PC-3 (cell line): Measurements from ENCODE around the gene SERPINE2.

Experiments used
- CTCF ChIP-seq: fragments of 300-600 bp; sonication (generic); conservative IDR thresholded peaks from 2 replicates; pipeline ENCODE4 v1.5.1; 2017; ENCODE audit warnings: antibody characterized with exemption, low read depth, mild to moderate bottlenecking, low read length
- EZH2 ChIP-seq: fragments of 300-600 bp; sonication (generic); IDR thresholded peaks from one replicate; pipeline ENCODE4 v1.6.1; 2017; ENCODE audit warnings: antibody characterized with exemption, mild to moderate bottlenecking, low read length; ENCODE audit not compliant: unreplicated experiment
- EZH2phosphoT487 ChIP-seq: fragments of 300-600 bp; sonication (generic); IDR thresholded peaks from 2 replicates; pipeline ENCODE4 v1.6.1; 2018; ENCODE audit warnings: mild to moderate bottlenecking, antibody characterized with exemption, low read length, borderline replicate concordance

- TF ChIP-seq CTCF: peak; percentile 70
- no peak for TF ChIP-seq EZH2
- no peak for TF ChIP-seq EZH2phosphoT487
These were observed at the start of gene SERPINE2 for GRCh38 chr2:224039080-224039769.
